ENCODE data around the gene FSTL3. TPM values are rescaled to one million over a fixed set of nuclear protein-coding genes. Genes with fewer than 3 reads are reported as not detected.

The FSTL3 gene
- total and polyA plus RNA-seq, 2 of the 13 experiments (the other 11 are each of a cell fraction or from before 2014, with no cell fraction given): 13.5 to 15.6 TPM

DNA sequence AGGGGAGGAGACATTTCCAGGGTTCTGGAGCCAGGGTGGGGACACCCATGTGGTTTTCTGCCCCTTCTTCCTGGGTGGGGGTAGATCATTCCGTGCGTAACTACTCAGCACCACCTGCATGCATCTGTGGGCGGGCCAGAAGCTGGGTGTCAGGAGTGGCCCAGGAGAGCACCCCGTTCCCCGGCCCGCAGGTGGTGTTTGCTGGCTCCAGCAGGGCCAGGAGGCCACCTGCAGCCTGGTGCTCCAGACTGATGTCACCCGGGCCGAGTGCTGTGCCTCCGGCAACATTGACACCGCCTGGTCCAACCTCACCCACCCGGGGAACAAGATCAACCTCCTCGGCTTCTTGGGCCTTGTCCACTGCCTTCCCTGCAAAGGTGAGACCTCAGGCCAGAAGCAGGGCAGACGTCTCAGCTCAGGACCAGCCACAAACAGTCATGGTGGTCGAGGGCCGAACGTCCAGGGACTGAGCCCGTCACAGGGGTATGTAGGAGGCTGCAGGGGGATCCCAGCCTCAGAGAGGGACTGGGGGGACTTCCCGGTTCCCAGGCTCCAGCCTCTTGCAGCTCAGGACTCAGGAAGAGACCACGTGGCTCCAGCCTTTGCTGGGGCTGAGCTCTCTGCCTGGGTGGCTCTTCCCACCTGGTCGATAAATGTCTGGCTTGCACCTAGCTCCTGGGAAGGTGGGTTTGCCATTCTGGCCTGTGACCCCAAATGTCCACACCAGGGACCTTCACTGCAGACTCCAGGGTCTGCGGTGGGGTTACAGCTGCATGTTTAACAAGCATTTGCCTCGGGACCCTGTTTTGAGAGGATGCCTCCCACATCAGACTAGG is 1.6 kb downstream of the FSTL3 start:
- peak overlapping the region in 2 of 3 experiments; percentile 53 to 69; a peak in 3 of 6 replicates for H3K4me3 ChIP-seq (replicated peaks in 1 of 3; ENCODE audit: insufficient read depth in 1 of 3, low read depth in 2 of 3, low read length in 3 of 3)
- peak overlapping the region; percentile 88 for H3K4me2 ChIP-seq (ENCODE audit: low read depth, low read length)
- ChIA-PET CTCF (ENCODE audit: low intra/inter-chr PET ratio, low total read pairs) (no interaction called here), POLR2A (interaction anchor here (0.7 to 5.3 kb wide), 7 partner anchors 9 to 30 kb away, joined by 3 to 27 read pairs (median 5); partner anchors contain the start of genes PALM and RNF126)
- peaks cover 0 to 7% of the 10 kb centered on the region in 2 experiments; a peak in 1 of 5 replicates for H3K27me3 ChIP-seq (ENCODE audit: control insufficient read depth in 1 of 2, insufficient read depth in 2 of 2, low read length in 2 of 2)
- no peaks in the 10 kb centered on the region for H3K36me3 ChIP-seq (replicated peaks in 1 of 2; ENCODE audit: control insufficient read depth in 1 of 2, insufficient read depth in 2 of 2, low read length in 2 of 2)
- no peak overlapping the region for H3K27ac ChIP-seq (ENCODE audit: extremely low read length, insufficient read depth, low read length)
- 97% methylated on average over 2 of the region's 22 CpGs for WGBS (ENCODE audit: low lambda C conversion rate)
- intact Hi-C loops (cut with micrococcal nuclease; ENCODE audit: unreplicated experiment) (no loop called here), in situ Hi-C loops (cut with HindIII; ENCODE audit: extremely low pct_ligation_motif_present, low pct_unique_long_range_greater_than_20kb) (no loop called here)
- H3K4me1 ChIP-seq (ENCODE audit: insufficient read depth, low read length): peaks cover 62% of the 10 kb centered on the region
- FAIRE-seq (no peak), ATAC-seq (0 out of 3 replicates have a peak, but pooled peaks have one; percentile 3), DNase-seq (ENCODE audit: low spot score) (no peak)
- BruUV-seq (replicated peaks): TSS peak; percentile 50
- H3K79me2 ChIP-seq (ENCODE audit: insufficient read depth, low read length): no peaks in the 10 kb centered on the region
- H4K20me1 ChIP-seq (ENCODE audit: insufficient read depth, low read length): no peaks in the 10 kb centered on the region
- no peak overlapping the region for H2AFZ ChIP-seq (ENCODE audit: low read length)
- H3K9me3 ChIP-seq (ENCODE audit: low read length): no peaks in the 10 kb centered on the region
- H3K9ac ChIP-seq (ENCODE audit: insufficient read depth, low read depth, low read length): no peak overlapping the region
- TF ChIP-seq ZBTB7A (CRISPR knock-in tag; IDR thresholded peaks at IDR 0.05) (peak; percentile 21; the same call in 1 of the 2 replicates), JUN (CRISPR knock-in tag; IDR thresholded peaks at IDR 0.05) (no peak), MYC (CRISPR knock-in tag; IDR thresholded peaks at IDR 0.05; ENCODE audit: borderline replicate concordance) (0 out of 2 replicates have a peak, but pooled peaks have one; percentile 15), HNRNPL (IDR thresholded peaks at IDR 0.05; ENCODE audit: low read depth, low read length) (peak; percentile 11; the same call in 1 of the 2 replicates), NR2C2 (CRISPR knock-in tag; IDR thresholded peaks at IDR 0.05; ENCODE audit: borderline replicate concordance) (no peak), MED1 (CRISPR knock-in tag; IDR thresholded peaks at IDR 0.05) (0 out of 2 replicates have a peak, but pooled peaks have one; percentile 2), PHF20 (CRISPR knock-in tag; IDR thresholded peaks at IDR 0.05) (0 out of 2 replicates have a peak, but pooled peaks have one; percentile 28), ZNF335 (CRISPR knock-in tag; IDR thresholded peaks at IDR 0.05) (no peak)
- TF ChIP-seq, protein P1, sequence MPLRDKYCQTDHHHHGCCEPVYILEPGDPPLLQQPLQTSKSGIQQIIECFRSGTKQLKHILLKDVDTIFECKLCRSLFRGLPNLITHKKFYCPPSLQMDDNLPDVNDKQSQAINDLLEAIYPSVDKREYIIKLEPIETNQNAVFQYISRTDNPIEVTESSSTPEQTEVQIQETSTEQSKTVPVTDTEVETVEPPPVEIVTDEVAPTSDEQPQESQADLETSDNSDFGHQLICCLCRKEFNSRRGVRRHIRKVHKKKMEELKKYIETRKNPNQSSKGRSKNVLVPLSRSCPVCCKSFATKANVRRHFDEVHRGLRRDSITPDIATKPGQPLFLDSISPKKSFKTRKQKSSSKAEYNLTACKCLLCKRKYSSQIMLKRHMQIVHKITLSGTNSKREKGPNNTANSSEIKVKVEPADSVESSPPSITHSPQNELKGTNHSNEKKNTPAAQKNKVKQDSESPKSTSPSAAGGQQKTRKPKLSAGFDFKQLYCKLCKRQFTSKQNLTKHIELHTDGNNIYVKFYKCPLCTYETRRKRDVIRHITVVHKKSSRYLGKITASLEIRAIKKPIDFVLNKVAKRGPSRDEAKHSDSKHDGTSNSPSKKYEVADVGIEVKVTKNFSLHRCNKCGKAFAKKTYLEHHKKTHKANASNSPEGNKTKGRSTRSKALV (CRISPR knock-in tag; IDR thresholded peaks at IDR 0.05): peak; percentile 28; the same call in 1 of the 2 replicates
- TF ChIP-seq, protein P2, sequence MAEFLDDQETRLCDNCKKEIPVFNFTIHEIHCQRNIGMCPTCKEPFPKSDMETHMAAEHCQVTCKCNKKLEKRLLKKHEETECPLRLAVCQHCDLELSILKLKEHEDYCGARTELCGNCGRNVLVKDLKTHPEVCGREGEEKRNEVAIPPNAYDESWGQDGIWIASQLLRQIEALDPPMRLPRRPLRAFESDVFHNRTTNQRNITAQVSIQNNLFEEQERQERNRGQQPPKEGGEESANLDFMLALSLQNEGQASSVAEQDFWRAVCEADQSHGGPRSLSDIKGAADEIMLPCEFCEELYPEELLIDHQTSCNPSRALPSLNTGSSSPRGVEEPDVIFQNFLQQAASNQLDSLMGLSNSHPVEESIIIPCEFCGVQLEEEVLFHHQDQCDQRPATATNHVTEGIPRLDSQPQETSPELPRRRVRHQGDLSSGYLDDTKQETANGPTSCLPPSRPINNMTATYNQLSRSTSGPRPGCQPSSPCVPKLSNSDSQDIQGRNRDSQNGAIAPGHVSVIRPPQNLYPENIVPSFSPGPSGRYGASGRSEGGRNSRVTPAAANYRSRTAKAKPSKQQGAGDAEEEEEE (CRISPR knock-in tag; IDR thresholded peaks at IDR 0.05; ENCODE audit: borderline replicate concordance): no peak
- TF ChIP-seq, protein P3, sequence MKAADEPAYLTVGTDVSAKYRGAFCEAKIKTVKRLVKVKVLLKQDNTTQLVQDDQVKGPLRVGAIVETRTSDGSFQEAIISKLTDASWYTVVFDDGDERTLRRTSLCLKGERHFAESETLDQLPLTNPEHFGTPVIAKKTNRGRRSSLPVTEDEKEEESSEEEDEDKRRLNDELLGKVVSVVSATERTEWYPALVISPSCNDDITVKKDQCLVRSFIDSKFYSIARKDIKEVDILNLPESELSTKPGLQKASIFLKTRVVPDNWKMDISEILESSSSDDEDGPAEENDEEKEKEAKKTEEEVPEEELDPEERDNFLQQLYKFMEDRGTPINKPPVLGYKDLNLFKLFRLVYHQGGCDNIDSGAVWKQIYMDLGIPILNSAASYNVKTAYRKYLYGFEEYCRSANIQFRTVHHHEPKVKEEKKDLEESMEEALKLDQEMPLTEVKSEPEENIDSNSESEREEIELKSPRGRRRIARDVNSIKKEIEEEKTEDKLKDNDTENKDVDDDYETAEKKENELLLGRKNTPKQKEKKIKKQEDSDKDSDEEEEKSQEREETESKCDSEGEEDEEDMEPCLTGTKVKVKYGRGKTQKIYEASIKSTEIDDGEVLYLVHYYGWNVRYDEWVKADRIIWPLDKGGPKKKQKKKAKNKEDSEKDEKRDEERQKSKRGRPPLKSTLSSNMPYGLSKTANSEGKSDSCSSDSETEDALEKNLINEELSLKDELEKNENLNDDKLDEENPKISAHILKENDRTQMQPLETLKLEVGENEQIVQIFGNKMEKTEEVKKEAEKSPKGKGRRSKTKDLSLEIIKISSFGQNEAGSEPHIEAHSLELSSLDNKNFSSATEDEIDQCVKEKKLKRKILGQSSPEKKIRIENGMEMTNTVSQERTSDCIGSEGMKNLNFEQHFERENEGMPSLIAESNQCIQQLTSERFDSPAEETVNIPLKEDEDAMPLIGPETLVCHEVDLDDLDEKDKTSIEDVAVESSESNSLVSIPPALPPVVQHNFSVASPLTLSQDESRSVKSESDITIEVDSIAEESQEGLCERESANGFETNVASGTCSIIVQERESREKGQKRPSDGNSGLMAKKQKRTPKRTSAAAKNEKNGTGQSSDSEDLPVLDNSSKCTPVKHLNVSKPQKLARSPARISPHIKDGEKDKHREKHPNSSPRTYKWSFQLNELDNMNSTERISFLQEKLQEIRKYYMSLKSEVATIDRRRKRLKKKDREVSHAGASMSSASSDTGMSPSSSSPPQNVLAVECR (CRISPR knock-in tag; IDR thresholded peaks at IDR 0.05; ENCODE audit: borderline replicate concordance): peak; percentile 11; the same call in 1 of the 2 replicates
- TF ChIP-seq, protein P4, sequence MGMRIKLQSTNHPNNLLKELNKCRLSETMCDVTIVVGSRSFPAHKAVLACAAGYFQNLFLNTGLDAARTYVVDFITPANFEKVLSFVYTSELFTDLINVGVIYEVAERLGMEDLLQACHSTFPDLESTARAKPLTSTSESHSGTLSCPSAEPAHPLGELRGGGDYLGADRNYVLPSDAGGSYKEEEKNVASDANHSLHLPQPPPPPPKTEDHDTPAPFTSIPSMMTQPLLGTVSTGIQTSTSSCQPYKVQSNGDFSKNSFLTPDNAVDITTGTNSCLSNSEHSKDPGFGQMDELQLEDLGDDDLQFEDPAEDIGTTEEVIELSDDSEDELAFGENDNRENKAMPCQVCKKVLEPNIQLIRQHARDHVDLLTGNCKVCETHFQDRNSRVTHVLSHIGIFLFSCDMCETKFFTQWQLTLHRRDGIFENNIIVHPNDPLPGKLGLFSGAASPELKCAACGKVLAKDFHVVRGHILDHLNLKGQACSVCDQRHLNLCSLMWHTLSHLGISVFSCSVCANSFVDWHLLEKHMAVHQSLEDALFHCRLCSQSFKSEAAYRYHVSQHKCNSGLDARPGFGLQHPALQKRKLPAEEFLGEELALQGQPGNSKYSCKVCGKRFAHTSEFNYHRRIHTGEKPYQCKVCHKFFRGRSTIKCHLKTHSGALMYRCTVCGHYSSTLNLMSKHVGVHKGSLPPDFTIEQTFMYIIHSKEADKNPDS (CRISPR knock-in tag; IDR thresholded peaks at IDR 0.05): 0 out of 2 replicates have a peak, but pooled peaks have one; percentile 36

Measured in HepG2 (cell line).